Neuronal stem cell (in vitro differentiated cells): Measurements from ENCODE around the gene HS6ST3.

Source experiments
- DNase-seq: peaks from one replicate; pipeline ENCODE4 v3.0.0-alpha.2; 2013; ENCODE audit warnings: low spot score
- H2AFZ ChIP-seq: one replicate; pipeline ENCODE4 v1.6.1; 2013; ENCODE audit warnings: mild to moderate bottlenecking, low read length, inconsistent platforms
- H2AK5ac ChIP-seq: 2 replicates; pipeline ENCODE4 v1.6.1; 2013; ENCODE audit warnings: low read depth, mild to moderate bottlenecking, inconsistent platforms, low read length, moderate library complexity, mixed read lengths
- H2BK120ac ChIP-seq: 2 replicates; pipeline ENCODE4 v1.6.1; 2013; ENCODE audit warnings: low read depth, mild to moderate bottlenecking, inconsistent platforms, low read length, moderate library complexity, mixed read lengths
- H2BK12ac ChIP-seq: one replicate; pipeline ENCODE4 v1.6.1; 2013; ENCODE audit warnings: low read length, inconsistent platforms
- H2BK15ac ChIP-seq: 2 replicates; pipeline ENCODE4 v1.6.1; 2013; ENCODE audit warnings: mild to moderate bottlenecking, low read length, inconsistent platforms, mixed read lengths
- H2BK5ac ChIP-seq: one replicate; pipeline ENCODE4 v1.6.1; 2013; ENCODE audit warnings: inconsistent platforms, mild to moderate bottlenecking, low read length, moderate library complexity
- H3K14ac ChIP-seq: one replicate; pipeline ENCODE4 v1.6.1; 2013; ENCODE audit warnings: low read length, inconsistent platforms
- H3K18ac ChIP-seq: 2 replicates; pipeline ENCODE4 v1.6.1; 2013; ENCODE audit warnings: low read length, inconsistent platforms
- H3K23ac ChIP-seq: 2 replicates; pipeline ENCODE4 v1.6.1; 2013; ENCODE audit warnings: low read depth, mild to moderate bottlenecking, mixed read lengths, low read length, inconsistent platforms; ENCODE audit not compliant: poor library complexity
- H3K27ac ChIP-seq: replicated peaks from 3 replicates; pipeline ENCODE4 v1.5.1; 2013; ENCODE audit warnings: low read length, inconsistent platforms
- H3K27me3 ChIP-seq, 3 experiments: 2 replicates each; pipeline ENCODE4 v1.6.1; 2013; ENCODE audit warnings: low read length in 3 of 3, mild to moderate bottlenecking in 2 of 3, inconsistent platforms in 1 of 3, low read depth in 1 of 3, mixed read lengths in 1 of 3, moderate library complexity in 1 of 3; ENCODE audit not compliant: control insufficient read depth in 3 of 3, insufficient read depth in 3 of 3
- H3K36me3 ChIP-seq, 2 donors: replicated peaks in 1 of 2; 2 replicates each; pipeline ENCODE4 v1.6.1; 2013; ENCODE audit warnings: low read length in 2 of 2; ENCODE audit not compliant: control insufficient read depth in 2 of 2, insufficient read depth in 2 of 2
- H3K4ac ChIP-seq: 2 replicates; pipeline ENCODE4 v1.6.1; 2013; ENCODE audit warnings: inconsistent platforms, mild to moderate bottlenecking, low read length, moderate library complexity
- H3K4me1 ChIP-seq, 2 donors: 1 replicate in 1 of 2; 2 replicates in 1 of 2; pipeline ENCODE4 v1.6.1; 2013; ENCODE audit warnings: low read length in 2 of 2, low read depth in 1 of 2; ENCODE audit not compliant: control insufficient read depth in 2 of 2, insufficient read depth in 1 of 2
- H3K4me2 ChIP-seq: one replicate; pipeline ENCODE4 v1.6.1; 2013; ENCODE audit warnings: mild to moderate bottlenecking, low read length, inconsistent platforms; ENCODE audit not compliant: insufficient read depth, poor library complexity, severe bottlenecking
- H3K4me3 ChIP-seq, 2 donors: 2 replicates each; pipeline ENCODE4 v1.5.1; 2013; ENCODE audit warnings: low read length in 2 of 2, mild to moderate bottlenecking in 2 of 2, inconsistent platforms in 1 of 2, moderate library complexity in 1 of 2
- H3K79me1 ChIP-seq: one replicate; pipeline ENCODE4 v1.6.1; 2013; ENCODE audit warnings: low read depth, mild to moderate bottlenecking, inconsistent platforms, low read length, moderate library complexity
- H3K9ac ChIP-seq: one replicate; pipeline ENCODE4 v1.6.1; 2013; ENCODE audit warnings: mild to moderate bottlenecking, low read depth, low read length, inconsistent platforms; ENCODE audit not compliant: poor library complexity
- H3K9me3 ChIP-seq, 2 donors: replicated peaks in 1 of 2; 2 replicates each; pipeline versions ENCODE3 to v1.6.1; 2013; ENCODE audit warnings: low read length in 2 of 2, mild to moderate bottlenecking in 2 of 2, inconsistent platforms in 1 of 2, low read depth in 1 of 2, mixed read lengths in 1 of 2, moderate library complexity in 1 of 2; ENCODE audit not compliant: control insufficient read depth in 2 of 2, insufficient read depth in 1 of 2
- H4K8ac ChIP-seq: one replicate; pipeline ENCODE4 v1.6.1; 2013; ENCODE audit warnings: low read depth, mild to moderate bottlenecking, inconsistent platforms, low read length, moderate library complexity
- H4K91ac ChIP-seq: one replicate; pipeline ENCODE4 v1.6.1; 2013; ENCODE audit warnings: low read length, low read depth, mild to moderate bottlenecking, inconsistent platforms; ENCODE audit not compliant: poor library complexity
- WGBS, 2 donors: extraction: QIAGEN DNeasy Blood & Tissue Kit; methylation state at CpG; one replicate each; pipeline ENCODE4 v1.1.7; 2013; ENCODE audit warnings: missing lambda C conversion rate in 2 of 2, mixed read lengths in 1 of 2; ENCODE audit not compliant: insufficient read length in 2 of 2, insufficient replicate concordance in 1 of 2; ENCODE audit errors: extremely low coverage in 2 of 2; 5-methylcytosine and 5-hydroxymethylcytosine counted together

Gene HS6ST3

GRCh38 chr13:96860882-96861281 is 771.0 kb downstream of the HS6ST3 start:
- no CpG with 5 or more reads among the region's 2 CpGs for WGBS, 2 donors
- H3K23ac ChIP-seq, result no peak overlapping the region

GRCh38 chr13:96862093-96862492 is 772.2 kb downstream of the HS6ST3 start:
- no peak overlapping the region for H3K18ac ChIP-seq

More at GRCh38 chr13:96860882-96861281, 771.0 kb downstream of the HS6ST3 start:
- Histone ChIP-seq H3K4me3 (no peak overlapping the region), H3K4me1 (no peaks in the 10 kb centered on the region), H2BK120ac (no peak overlapping the region), H3K27ac (no peak overlapping the region), H3K4ac (no peak overlapping the region), H2BK15ac (no peak overlapping the region), H2AK5ac (no peak overlapping the region), H3K9ac (no peak overlapping the region), H2BK5ac (no peak overlapping the region), H2AFZ (no peak overlapping the region), H3K79me1 (no peaks in the 10 kb centered on the region), H3K14ac (no peak overlapping the region), H3K4me2 (no peak overlapping the region), H3K9me3 (no peaks in the 10 kb centered on the region), H3K18ac (no peak overlapping the region), H4K8ac (no peak overlapping the region), H3K27me3 (no peaks in the 10 kb centered on the region), H4K91ac (no peak overlapping the region), H2BK12ac (no peak overlapping the region), H3K36me3 (no peaks in the 10 kb centered on the region)
- no peak for DNase-seq

GRCh38 chr13:96862999-96863398 is 773.1 kb downstream of the HS6ST3 start:
- Histone ChIP-seq H3K9me3 (no peaks in the 10 kb centered on the region), H3K27me3 (no peaks in the 10 kb centered on the region), H2BK5ac (no peak overlapping the region), H4K91ac (no peak overlapping the region), H3K18ac (no peak overlapping the region), H2BK15ac (no peak overlapping the region), H4K8ac (no peak overlapping the region), H3K4ac (no peak overlapping the region), H2BK120ac (no peak overlapping the region), H3K4me1 (no peaks in the 10 kb centered on the region), H2BK12ac (no peak overlapping the region), H3K4me2 (no peak overlapping the region), H2AFZ (no peak overlapping the region), H3K79me1 (no peaks in the 10 kb centered on the region), H3K14ac (no peak overlapping the region), H2AK5ac (no peak overlapping the region), H3K9ac (no peak overlapping the region), H3K27ac (no peak overlapping the region), H3K4me3 (no peak overlapping the region), H3K36me3 (no peaks in the 10 kb centered on the region), H3K23ac (no peak overlapping the region)
- WGBS, 2 donors, result no CpG with 5 or more reads among the region's 1 CpG
- DNase-seq, result no peak

More at GRCh38 chr13:96862093-96862492, 772.2 kb downstream of the HS6ST3 start:
- no peaks in the 10 kb centered on the region for H3K27me3 ChIP-seq
- H3K9ac ChIP-seq, result no peak overlapping the region
- H2BK120ac ChIP-seq, result no peak overlapping the region
- H4K8ac ChIP-seq, result no peak overlapping the region
- no peak for DNase-seq
- H3K36me3 ChIP-seq, result no peaks in the 10 kb centered on the region
- H3K4me2 ChIP-seq, result no peak overlapping the region
- H3K9me3 ChIP-seq, result no peaks in the 10 kb centered on the region
- no peak overlapping the region for H2AK5ac ChIP-seq
- no peak overlapping the region for H2BK12ac ChIP-seq
- no peaks in the 10 kb centered on the region for H3K79me1 ChIP-seq
- no CpG with 5 or more reads among the region's 2 CpGs for WGBS, 2 donors
- no peak overlapping the region for H3K4ac ChIP-seq
- H4K91ac ChIP-seq, result no peak overlapping the region
- no peak overlapping the region for H3K4me3 ChIP-seq
- H2BK15ac ChIP-seq, result no peak overlapping the region
- H2AFZ ChIP-seq, result no peak overlapping the region
- no peak overlapping the region for H3K14ac ChIP-seq
- no peak overlapping the region for H3K27ac ChIP-seq
- no peak overlapping the region for H2BK5ac ChIP-seq
- no peaks in the 10 kb centered on the region for H3K4me1 ChIP-seq
- no peak overlapping the region for H3K23ac ChIP-seq

DNA sequence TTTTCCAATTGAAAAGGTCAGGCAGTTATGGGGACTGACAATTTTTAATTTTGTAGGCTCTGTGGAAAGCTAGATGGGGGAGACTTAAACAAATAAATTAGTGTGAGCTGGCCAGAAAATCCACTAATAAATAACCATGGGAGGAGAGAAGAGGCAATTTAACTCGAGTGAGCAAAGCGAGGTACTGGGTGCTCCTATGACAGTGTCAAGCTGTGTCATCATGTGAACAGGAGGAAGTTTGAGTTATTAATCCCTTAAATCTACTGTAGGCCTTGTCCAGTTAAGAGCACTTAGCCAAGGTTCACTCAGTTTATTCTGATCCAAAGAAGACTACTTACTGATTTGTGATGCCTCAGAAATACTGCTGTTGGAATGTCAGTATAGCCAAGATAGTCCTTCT is 781.6 kb downstream of the HS6ST3 start:
- no peak overlapping the region for H3K4me2 ChIP-seq

More for the DNA sequence above, 781.6 kb downstream of the HS6ST3 start:
- no peaks in the 10 kb centered on the region for H3K27me3 ChIP-seq
- DNase-seq, result no peak
- H2AFZ ChIP-seq, result no peak overlapping the region
- H2BK12ac ChIP-seq, result no peak overlapping the region
- H3K4me1 ChIP-seq, result no peaks in the 10 kb centered on the region
- H3K9me3 ChIP-seq, result no peaks in the 10 kb centered on the region
- H3K36me3 ChIP-seq, result peaks cover 0 to 2% of the 10 kb centered on the region in 2 donors
- no peak overlapping the region for H2BK5ac ChIP-seq
- H3K23ac ChIP-seq, result no peak overlapping the region
- H4K91ac ChIP-seq, result no peak overlapping the region
- H3K9ac ChIP-seq, result no peak overlapping the region
- H3K79me1 ChIP-seq, result no peaks in the 10 kb centered on the region
- H3K18ac ChIP-seq, result no peak overlapping the region
- H3K14ac ChIP-seq, result no peak overlapping the region
- H3K4ac ChIP-seq, result no peak overlapping the region
- WGBS, 2 donors, result no CpG with 5 or more reads among the region's 2 CpGs
- no peak overlapping the region for H3K4me3 ChIP-seq
- no peak overlapping the region for H2BK120ac ChIP-seq
- H2BK15ac ChIP-seq, result no peak overlapping the region
- no peak overlapping the region for H2AK5ac ChIP-seq
- no peak overlapping the region for H3K27ac ChIP-seq
- H4K8ac ChIP-seq, result no peak overlapping the region
